Stomach (tissue), 8 donors: ENCODE data around the gene MRPL18. TPM values are rescaled to one million over a fixed set of nuclear protein-coding genes. Genes with fewer than 3 reads are reported as not detected.

Experiments used
- polyA plus RNA-seq, 3 donors: library from polyadenylated mRNA; stranded (reverse); fragments of 200-250 nt; gene quantifications; one replicate each; pipeline ENCODE4 v1.2.3, GENCODE V29; 2013
- small RNA-seq, 4 donors: library from RNA; depleted of rRNA; stranded (forward); fragments of <200 nt; gene quantifications; one replicate each; pipeline ENCODE3, GENCODE V24; 2016
- total RNA-seq, 5 donors: library from RNA; depleted of rRNA; stranded (reverse); fragments of >200 nt; gene quantifications; one replicate each; pipeline versions ENCODE4 v1.1.0 to v1.2.3, GENCODE V29; 2014 to 2016
- donor health status: healthy with polysubstance abuse.
- donor health status: Bipolar disorder and iron deficiency.
- donor health status: healthy.

MRPL18 gene
- total and polyA plus RNA-seq, 8 donors, result 3.6 to 105 (median 67.3) TPM

Small RNA genes lying within 50 kb of the gene (small RNA-seq; reads per million reads assigned to genes)
- gene SNORA20, result 17.3 to 104 (median 70.7) reads per million in 4 donors
- gene SNORA29, result 0 reads per million in 4 donors

Other genes starting within 250 kb of the MRPL18 start
- 100 to 1,000 TPM in 4 of 5 donors, 10 to 100 TPM in 1; 27.2 to 187 (median 147) TPM for gene SOD2, start 97.2 kb upstream of the MRPL18 start, total RNA-seq
- 100 to 1,000 TPM; 219 to 404 (median 260) TPM for gene SOD2, start 97.2 kb upstream of the MRPL18 start, polyA plus RNA-seq
- 100 to 1,000 TPM in 1 of 5 donors, 10 to 100 TPM in 4; 35.0 to 125 (median 82.6) TPM for gene WTAP, start 63.0 kb upstream of the MRPL18 start, total RNA-seq
- gene WTAP, start 63.0 kb upstream of the MRPL18 start, polyA plus RNA-seq, result 10 to 100 TPM; 54.1 to 78.1 (median 58.3) TPM
- gene ACAT2, start 28.4 kb upstream of the MRPL18 start, total RNA-seq, result 10 to 100 TPM in 2 of 5 donors, 1 to 10 TPM in 2, under 1 TPM in 1; 0.58 to 82.1 (median 2.5) TPM
- gene ACAT2, start 28.4 kb upstream of the MRPL18 start, polyA plus RNA-seq, result 10 to 100 TPM; 35.0 to 43.6 (median 39.7) TPM
- 100 to 1,000 TPM in 4 of 5 donors, 10 to 100 TPM in 1; 52.7 to 199 (median 127) TPM for gene TCP1, start 865 bp upstream of the MRPL18 start, total RNA-seq
- gene TCP1, start 865 bp upstream of the MRPL18 start, polyA plus RNA-seq, result 10 to 100 TPM; 64.8 to 98.0 (median 85.5) TPM
- 1 to 10 TPM in 1 of 5 donors, under 1 TPM in 1, not detected in 3; 0.55 to 2.5 TPM for gene PNLDC1, start 9.8 kb downstream of the MRPL18 start, total RNA-seq
- gene PNLDC1, start 9.8 kb downstream of the MRPL18 start, polyA plus RNA-seq, result under 1 TPM in 2 of 3 donors, not detected in 1; 0.25 to 0.30 TPM
- under 1 TPM in 1 of 5 donors, not detected in 4; 0.18 TPM for gene MAS1, start 100.5 kb downstream of the MRPL18 start, total RNA-seq
- under 1 TPM in 1 of 3 donors, not detected in 2; under 0.01 TPM for gene MAS1, start 100.5 kb downstream of the MRPL18 start, polyA plus RNA-seq
- 10 to 100 TPM; 30.3 to 70.5 (median 43.4) TPM for gene IGF2R, start 178.6 kb downstream of the MRPL18 start, total RNA-seq
- 1 to 10 TPM; 2.0 to 9.8 (median 7.7) TPM for gene IGF2R, start 178.6 kb downstream of the MRPL18 start, polyA plus RNA-seq